GM23248 (cell line): Measurements from ENCODE around the gene CLPTM1L.

Experiments used
- EZH2 ChIP-seq: fragments of 200-600 bp; sonication (generic); IDR thresholded peaks from 2 replicates; pipeline ENCODE4 v1.6.1; 2018; ENCODE audit warnings: antibody characterized with exemption, mild to moderate bottlenecking; ENCODE audit not compliant: insufficient read depth, poor library complexity, severe bottlenecking
- EZH2phosphoT487 ChIP-seq: fragments of 200-600 bp; sonication (generic); IDR thresholded peaks from 2 replicates; pipeline ENCODE4 v1.6.1; 2018; ENCODE audit warnings: antibody characterized with exemption, moderate library complexity, mild to moderate bottlenecking, low read depth; ENCODE audit not compliant: insufficient read depth

- TF ChIP-seq EZH2phosphoT487: no peak
- TF ChIP-seq EZH2: no peak
Measured at GRCh38 chr5:1391691-1392090, 46.8 kb upstream of the CLPTM1L start.
